Middle frontal gyrus (tissue), 1 donor: ENCODE results near the gene AFF3.
"Not testable (repeated sequence)": the region's sequence is repeated elsewhere in the genome, so short reads cannot be mapped to it uniquely, and the experiment has no call there.

Experiments used
- DNase-seq: peaks from one replicate; pipeline ENCODE4 v3.0.0-alpha.2; 2015; ENCODE audit warnings: low spot score; ENCODE audit errors: extremely low spot score

AFF3 gene

DNA sequence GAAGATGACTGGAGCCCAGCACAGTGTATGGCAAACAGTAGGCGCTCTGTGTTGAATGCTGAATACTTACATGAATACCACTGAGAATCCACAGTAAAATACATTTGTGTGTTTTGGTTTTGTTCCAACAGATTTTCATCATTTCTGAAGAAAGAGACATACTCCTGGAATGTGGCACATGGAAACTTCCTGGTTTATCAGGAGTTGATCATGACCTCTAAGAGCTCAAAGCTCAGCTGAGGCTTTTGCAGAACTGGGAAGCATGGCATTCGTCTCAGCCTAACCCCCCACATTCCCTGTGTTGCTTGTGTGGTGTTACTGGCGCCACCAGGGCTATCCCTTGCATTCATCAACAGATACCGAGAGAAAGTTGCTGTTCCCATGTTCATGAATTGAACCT, 335.6 kb downstream of the AFF3 start:
- DNase-seq, result no peak

DNA sequence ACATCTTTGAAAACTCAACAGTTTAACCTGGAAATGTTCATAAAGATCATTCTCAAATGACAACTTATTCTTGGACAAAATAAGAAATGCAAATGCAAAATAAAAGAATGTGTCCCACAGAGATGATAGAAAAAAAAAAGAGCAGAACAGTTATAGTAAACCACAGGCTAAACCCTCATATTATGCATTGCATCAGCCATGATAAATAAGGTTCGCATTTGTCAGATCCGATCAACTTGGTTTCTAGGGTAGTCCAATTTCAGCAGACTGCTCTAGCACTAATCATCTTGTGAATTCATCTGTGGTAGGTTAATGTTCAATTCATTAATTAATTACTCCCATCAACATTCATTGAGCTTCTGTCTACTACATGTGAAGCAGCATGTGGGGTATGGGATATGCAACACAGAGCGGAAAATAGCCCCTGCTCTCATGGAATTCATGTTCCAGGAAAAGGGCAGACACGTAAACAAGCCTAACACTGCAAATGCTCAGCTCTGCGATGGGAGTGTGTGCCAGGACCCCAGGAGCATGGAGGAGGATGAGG, 336.4 kb downstream of the AFF3 start:
- no peak for DNase-seq

DNA sequence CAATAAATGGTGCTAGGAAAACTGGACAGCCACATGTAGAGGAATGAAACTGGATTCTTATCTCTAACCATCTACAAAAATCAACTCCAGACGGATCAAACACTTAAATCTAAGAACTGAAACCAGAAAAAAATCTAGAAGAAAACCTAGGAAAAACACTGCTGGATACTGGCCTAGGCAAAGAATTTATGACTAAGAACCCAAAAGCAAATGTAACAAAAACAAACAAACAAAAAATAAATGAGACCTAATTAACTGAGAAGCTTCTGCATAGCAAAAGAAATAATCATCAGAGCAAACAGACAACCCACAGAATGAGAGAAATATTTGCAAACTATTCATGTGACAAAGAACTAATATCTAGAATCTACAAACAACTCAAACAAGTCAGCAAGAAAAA, 338.5 kb downstream of the AFF3 start:
- no peak for DNase-seq

DNA sequence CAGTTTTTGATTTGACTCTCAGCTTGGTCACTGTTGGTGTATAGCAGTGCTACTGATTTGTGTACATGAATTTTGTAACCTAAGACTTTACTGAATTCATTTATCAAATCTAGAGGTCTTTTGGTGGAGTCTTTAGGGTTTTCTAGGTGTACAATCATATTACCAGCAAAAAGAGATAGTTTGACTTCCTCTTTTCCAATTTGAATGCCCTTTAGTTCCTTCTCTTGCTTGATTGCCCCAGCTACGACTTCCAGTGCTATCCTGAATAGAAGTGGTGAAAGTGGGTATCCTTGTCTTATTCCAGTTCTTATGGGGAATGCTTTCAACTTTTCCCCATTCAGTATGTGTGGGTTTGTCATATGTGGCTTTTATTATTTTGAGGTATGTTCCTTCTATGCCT, 339.7 kb downstream of the AFF3 start:
- DNase-seq, result no peak

DNA sequence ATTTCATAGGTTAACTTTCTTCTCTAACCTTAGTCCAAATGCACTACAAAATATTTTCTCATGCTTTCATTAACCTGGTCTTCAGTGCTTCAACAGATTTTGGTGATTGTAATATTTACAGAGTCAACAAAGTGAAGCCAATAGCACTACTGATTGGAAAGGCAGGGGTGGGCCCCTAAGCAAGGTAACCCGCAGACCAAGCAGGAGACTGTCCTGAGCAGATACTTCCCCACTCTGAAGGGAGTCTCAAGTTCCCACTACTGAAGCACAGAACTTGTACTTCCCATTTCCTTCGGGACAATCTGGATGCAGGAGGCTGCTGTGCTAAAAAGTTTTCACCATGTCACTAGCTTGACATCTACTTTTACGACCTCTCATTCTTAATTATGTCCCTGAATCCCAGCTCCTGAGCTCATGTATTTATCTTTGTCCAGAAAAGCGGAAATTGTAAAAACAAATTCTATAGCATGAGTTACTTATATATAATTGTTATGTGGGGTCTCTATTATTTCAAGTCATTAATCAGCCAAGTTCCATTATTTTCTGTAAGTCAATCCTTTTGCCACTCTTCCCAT, 341.0 kb downstream of the AFF3 start:
- DNase-seq, result no peak

DNA sequence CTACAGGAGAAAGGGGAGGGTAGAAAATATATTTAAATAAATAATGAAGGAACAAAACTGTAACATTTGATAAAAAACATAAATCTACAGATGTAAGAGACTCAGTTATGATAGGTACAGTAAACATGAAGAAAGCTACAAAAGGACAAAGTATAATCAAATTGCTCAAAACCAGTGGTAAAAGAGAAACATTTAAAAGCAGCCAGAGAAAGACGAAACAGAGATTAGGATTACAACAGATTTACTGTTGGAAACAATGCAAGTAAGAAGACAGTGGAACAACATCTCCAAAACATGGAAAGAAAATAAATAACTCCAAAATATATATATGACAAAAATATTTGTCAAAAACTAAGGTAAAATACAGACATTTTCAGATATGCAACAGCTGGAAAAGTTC, 344.9 kb downstream of the AFF3 start:
- DNase-seq, result no peak

DNA sequence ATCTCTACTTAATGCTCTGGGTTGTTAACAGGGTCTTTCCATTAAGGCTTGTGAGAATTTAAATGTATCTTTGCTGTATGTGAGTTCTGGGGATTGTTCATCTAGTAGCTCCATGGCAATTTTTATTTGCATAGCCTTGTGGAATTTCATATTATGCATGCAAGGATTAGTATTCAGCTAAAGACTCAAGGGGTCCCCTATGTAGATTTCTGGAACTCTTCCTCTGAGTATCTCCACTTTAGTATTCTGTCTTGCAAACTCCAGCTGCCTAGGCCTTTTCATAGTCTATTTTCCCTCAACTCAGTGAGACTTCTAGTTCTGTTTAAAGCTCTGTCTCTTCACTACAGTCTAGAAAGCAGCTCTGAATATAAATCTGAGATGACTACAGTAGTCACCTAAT, 348.0 kb downstream of the AFF3 start:
- no peak for DNase-seq

DNA sequence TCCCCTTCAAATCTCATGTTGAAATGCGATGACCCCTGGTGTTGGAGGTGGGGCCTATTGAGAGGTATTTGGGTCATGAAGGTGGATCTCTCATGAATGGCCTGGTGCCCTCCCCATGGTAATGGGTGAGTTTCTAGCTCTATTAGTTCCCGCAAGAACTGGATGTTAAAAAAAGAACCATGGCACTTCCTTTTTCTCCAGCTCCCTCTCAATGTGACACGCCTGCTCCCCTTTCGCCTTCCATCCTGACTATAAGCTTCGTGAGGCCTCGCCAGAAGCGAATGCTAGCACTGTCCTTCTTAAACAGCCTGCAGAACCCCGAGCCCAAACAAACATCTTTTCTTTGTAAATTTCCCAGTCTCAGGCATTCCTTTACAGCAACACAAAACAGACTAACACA, 349.4 kb downstream of the AFF3 start:
- no peak for DNase-seq

DNA sequence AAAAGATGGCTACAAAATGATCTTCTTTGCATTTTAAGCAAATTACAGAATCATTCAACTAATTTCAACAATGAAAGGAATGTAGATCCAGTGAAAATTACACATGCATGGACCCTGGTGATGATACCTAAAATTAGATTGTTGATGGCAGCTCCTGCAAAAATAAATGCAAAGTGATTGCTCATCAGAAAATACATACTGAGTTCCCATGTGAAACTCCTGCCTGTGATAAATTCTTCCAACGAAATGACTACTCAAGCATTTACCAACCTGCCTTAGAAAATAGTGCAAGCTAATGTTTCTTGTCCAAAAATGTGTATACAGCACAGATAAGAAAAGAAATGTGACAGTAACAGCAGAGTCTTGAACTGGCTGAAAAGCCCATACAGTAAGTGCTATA, 352.5 kb downstream of the AFF3 start:
- no peak for DNase-seq

DNA sequence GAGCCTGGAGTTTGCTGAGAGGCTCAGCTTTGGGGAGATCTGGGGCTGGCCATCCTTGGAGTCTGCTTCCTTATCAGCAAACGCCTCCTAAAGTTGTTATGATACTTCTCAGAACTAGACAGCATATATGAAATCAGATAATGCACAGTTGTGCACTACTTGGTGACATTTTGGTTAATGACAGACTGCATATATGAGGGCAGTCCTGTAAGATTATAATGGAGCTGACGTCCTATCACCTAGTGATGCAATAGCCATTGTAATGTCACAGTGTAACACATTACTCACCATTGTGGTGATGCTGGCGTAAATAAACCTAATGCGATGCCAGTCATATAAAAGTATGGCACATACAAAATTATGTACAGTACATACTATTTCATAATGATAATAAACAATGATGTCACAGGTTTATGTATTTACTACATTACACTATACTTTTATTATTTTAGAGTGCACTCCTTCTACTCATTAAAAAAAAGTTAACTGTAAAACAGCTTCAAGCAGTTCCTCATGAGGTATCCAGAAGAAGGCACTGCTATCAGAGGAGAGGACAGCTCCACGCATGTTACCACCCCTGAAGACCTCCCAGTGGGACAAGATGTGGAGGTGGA, 354.5 kb downstream of the AFF3 start:
- no peak for DNase-seq

DNA sequence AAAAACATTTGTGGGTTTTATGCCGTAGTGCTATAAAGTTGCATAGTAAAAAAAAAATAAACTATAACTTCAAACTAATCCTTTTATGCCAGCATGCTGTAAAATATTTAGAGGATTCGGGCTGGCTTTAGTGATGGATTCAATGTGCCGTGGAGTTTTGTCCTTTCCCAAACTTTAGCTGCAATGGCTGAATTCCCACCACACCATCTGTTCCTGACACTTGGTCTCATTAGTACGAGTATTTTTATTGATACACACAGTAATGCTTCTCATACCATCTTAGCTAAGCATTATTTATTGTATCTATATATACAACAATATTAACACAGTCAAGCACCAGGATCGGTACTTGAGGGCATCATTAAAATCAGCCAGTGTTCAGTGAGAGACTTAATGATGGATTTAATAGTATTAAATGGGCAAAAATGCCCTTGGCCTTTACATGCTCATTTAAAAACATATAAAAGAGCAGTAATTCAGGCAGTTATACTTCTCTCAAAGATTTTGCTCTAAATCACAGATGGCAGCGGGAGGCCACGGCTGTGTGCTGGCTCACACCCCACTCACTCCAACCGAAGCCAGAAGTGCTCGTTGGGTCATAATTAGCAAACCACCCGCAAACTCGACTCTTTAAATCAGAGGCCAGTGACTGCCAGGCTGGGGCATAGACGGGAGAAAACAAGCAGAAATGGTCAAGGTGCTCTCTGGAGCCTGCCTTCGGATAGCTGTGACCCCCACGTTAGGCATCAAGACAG, 355.6 kb downstream of the AFF3 start:
- no peak for DNase-seq

DNA sequence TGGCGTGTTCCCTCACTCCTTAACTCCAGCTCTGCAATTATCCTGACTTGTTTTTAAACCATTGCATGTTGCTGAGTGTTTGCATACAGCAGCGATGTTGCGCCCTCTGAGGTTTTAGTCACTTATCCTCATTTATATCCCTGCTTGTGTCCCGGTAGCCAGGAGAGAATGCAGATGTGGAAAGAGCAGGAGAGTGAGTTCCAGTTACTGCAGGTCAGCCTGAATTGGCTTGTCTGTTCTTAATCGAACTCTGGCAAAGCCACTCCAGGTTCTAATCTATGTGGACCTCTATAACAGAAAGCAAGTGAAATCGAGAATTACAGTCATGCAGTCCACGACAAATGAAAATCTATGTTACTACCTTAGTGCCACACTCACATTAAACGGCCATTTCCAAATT, 357.4 kb downstream of the AFF3 start:
- no peak for DNase-seq

DNA sequence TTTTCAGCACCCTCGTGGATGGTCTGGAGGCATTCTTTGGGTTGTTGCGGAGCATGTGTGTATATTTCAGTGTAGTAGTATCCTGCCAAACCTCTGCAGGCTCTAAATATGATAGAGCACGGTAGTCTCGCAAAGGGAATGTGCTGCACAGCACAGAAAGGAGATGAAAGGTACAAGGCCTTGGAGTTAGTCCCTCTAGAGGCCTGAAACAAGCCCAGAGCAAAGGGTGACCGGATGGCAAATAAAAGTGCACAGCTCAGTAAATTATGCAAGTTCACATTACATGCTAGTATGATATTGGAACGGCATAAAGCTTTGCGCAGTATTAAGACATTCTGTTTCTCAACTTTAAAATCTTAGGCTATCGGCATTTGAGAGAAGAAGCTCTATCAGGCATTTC, 358.1 kb downstream of the AFF3 start:
- no peak for DNase-seq

DNA sequence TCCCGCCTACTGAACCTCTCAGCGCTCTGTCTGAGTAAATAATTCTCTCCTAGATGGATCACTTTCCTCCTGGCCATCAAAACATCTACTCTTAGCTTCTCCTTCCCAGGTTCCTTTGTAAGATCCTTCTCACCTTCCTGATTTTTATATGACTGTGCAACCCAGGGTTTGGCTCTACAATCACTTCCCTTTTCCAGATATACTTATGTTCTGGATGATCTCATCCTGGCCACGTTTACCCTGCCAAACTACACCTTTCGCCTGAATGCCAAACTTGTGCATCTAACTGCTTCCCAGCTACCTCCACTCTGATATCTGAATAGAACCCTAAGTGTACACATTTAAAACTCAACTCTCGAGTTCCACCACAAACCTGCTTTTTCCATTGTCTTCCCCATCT, 362.1 kb downstream of the AFF3 start:
- no peak for DNase-seq

DNA sequence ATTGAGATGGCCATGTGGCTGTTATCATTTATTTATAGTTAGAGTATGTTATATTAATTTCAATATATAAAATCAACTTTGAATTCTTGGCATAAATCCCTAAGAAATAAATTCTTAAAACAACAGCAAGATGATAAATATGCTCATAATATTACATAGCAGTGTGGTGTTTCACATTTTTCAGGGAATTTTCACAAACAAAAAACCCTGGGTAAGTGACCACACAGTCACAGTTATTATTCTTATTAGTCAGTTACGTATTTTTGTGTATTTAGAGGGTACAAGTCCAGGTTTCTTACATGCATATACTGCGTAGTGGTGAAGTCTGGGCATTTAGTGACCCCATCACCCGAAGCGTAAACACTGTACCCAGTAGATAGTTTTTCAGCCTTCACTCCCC, 363.1 kb downstream of the AFF3 start:
- DNase-seq, result no peak

DNA sequence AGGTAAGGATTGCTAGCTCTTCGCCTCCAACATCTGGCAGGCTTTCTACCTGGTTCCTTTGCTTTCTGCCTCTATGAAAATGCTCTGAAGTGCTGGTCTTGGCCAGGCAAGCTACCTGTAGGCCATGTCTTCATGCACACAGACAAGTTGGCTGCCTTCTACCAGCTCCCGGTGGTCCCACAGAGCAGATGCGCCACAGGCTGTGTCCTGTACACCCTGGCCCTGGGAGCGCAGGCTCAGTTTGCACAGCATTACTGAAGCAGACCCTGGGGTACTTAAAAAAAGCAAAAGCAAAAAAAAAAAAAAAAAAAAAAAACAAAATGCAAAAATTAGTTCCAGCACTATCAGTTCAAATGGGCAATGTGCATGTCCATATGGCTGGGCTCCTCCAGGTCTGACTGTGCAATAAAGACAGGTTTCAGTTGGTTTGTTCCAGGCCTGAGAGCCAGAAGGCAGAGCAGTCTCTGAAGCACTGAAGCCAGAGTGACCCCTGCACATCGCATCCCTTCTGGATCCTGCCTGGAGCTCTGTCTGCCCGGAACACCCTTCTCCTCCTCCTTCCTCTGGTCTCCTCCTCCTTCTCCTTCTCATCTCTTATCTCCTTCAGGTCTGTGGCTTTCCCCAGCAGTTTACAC, 364.6 kb downstream of the AFF3 start:
- no peak for DNase-seq

DNA sequence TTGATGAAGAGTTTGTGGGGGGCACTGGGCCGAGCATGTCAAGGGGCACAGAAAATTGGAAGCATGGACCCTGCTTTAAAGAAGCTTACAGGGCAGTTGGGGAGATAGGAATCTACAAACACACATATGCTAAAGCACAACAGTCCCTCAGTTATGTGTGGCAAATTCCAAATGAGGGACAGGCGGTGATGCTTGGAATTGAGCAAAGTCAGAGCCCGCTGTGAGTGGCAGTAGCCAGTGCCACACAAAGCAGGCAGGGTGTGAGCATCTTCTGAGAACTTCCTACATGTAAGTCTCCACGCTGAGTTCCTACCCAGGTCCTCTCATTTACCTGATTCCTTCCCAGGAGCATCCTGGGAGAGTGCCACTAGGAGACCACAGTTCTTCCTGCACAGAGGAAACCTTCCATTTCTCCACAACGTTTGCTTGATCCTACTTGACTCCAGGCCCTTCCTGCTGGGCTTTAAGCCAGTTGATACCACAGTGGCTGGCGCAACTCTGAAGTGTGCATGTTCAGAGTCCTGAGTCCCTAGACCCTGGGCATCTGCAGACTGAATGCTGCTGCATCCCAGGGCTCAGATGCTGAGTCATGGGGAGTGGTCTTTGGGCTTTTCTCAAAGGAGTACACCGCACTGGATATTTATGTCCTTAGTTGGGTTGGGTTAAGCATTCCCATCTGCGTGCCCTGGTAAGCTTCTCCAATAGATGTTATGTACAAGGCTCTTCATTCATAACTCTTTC, 365.3 kb downstream of the AFF3 start:
- DNase-seq, result no peak

DNA sequence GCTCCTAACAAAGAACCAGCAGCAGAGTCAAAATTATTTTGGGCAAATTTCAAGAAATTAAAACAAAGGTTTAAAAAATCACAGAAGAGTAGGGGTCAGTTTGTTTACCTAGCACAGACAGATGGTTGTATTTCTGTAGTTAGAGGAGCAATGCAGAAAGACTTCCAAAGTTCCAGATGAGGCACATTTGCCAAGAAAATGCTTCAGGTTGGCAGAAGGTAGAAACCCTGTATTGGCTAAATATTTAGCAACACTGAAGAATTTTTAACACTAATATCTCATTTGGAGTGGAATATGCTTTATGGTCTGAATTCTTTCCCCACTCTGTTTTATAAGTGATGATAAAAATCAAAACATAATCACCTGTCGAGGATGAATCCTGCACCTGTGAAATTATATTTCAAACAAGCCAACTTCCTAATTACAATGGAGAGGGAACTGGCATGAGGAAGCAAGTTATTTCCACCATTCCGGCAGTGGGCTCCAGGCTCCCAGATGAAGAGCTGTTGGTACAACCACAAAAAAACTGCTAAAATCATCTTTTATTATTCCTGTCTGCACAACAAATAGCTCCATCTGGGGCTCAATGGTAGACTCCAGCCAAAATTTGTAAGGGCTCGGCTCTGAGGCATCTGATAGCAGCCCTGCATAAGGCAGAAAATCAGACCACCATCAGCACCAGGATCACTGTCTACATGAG, 366.0 kb downstream of the AFF3 start:
- DNase-seq, result no peak

DNA sequence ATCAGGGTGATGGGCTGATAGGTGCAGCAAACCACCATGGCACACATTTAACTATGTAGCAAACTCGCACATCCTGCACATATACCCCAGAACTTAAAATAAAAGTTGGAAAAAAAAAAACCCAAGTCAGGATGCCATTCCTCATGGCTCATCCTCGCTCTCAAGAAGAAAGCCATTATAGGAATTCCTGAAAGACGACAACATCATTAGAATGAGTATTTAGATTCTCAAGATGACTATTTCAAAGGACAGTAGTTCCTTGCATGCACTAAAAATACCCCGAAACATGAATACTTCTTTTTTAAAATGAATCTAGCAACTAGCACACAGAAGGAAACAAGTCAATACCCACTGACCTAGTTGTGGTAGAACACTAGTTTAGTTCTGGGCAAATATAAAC, 366.8 kb downstream of the AFF3 start:
- DNase-seq, result no peak

DNA sequence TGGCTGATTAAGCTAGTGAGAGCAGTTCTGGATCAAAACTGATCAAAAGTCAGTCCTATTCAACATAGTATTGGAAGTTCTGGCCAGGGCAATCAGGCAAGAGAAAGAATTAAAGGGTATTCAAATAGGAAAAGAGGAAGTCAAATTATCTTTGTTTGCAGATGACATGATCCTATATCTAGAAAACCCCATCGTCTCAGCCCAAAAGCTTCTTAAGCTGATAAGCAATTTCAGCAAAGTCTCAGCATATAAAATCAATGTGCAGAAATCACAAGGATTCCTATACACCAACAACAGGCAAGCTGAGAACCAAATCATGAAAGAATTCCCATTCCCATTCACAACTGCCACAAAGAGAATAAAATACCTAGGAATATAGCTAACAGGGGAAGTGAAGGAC, 368.7 kb downstream of the AFF3 start:
- DNase-seq, result not testable (repeated sequence)
